PFSK-1 (cell line): ENCODE data around the gene FMC1.

Source experiments
- POLR2AphosphoS5 ChIP-seq: IDR thresholded peaks from 2 replicates; pipeline ENCODE4 v1.6.1; 2012; ENCODE audit warnings: low read depth, mild to moderate bottlenecking, control low read depth, low read length, moderate library complexity
- SIN3A ChIP-seq: IDR thresholded peaks from 2 replicates; pipeline ENCODE4 v1.6.1; 2012; ENCODE audit warnings: mild to moderate bottlenecking, low read length, moderate library complexity, borderline replicate concordance; ENCODE audit not compliant: insufficient read depth

DNA sequence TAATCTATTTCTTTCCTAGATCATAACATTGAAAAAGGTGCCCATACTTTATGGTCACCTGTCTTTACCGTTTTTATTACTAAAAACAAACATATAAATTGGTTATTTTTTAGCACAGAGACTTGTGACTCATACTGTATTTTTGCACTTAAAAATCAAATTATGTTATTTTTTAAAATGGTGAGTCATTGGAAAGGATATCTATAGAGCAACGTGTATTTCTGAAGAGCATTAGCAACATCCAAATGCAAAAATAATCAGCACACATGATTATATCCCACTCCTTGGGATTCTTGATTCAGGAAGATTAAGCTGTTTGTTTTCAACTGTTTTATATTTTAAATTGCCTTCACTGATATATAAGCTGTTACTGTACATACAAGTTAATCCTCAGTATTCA, 40.7 kb upstream of the FMC1 start:
- TF ChIP-seq POLR2AphosphoS5 (no peak), SIN3A (no peak)
